D721Med (cell line): ENCODE data around the gene ASB8.

Source experiments
- DNase-seq: peaks from one replicate; pipeline ENCODE4 v3.0.0; 2011; ENCODE audit warnings: low spot score; ENCODE audit not compliant: insufficient read length
- FAIRE-seq: peaks from 2 replicates; lab custom pipeline; 2011; peaks lifted over from hg19 to GRCh38; lab: Jason Lieb, UNC
- TF ChIP-seq, protein P1 (sequence below): IDR thresholded peaks from 2 replicates; pipeline ENCODE4 v1.5.1; 2012; ENCODE audit warnings: mild to moderate bottlenecking, control low read depth; ENCODE audit not compliant: insufficient read depth; ENCODE audit errors: missing control alignments

Gene ASB8

DNA sequence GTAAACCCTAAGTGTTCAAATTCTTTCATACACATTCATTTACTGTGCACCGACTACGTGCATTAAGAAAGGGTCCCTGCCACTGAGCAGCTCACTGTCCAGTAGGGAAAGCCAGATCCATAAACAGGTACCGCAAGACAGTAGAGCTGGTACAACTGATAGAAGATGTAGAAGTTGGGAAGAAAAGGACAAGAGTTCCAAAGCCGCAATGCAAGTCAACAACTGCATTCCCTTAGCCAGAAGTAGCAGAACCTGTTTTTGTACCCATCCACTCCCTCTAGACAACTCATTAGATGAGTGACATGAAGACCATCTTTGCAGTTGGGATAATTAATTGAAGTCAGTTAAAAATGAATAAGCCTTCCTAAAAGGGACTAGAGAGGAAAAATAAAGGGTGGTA is 52.8 kb downstream of the ASB8 start:
- no peak for DNase-seq
- TF ChIP-seq, protein P1, sequence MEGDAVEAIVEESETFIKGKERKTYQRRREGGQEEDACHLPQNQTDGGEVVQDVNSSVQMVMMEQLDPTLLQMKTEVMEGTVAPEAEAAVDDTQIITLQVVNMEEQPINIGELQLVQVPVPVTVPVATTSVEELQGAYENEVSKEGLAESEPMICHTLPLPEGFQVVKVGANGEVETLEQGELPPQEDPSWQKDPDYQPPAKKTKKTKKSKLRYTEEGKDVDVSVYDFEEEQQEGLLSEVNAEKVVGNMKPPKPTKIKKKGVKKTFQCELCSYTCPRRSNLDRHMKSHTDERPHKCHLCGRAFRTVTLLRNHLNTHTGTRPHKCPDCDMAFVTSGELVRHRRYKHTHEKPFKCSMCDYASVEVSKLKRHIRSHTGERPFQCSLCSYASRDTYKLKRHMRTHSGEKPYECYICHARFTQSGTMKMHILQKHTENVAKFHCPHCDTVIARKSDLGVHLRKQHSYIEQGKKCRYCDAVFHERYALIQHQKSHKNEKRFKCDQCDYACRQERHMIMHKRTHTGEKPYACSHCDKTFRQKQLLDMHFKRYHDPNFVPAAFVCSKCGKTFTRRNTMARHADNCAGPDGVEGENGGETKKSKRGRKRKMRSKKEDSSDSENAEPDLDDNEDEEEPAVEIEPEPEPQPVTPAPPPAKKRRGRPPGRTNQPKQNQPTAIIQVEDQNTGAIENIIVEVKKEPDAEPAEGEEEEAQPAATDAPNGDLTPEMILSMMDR, result no peak
- no peak for FAIRE-seq
